NCI-H128 (cell line): ENCODE results near the gene GAS6.
"Not testable (repeated sequence)": the region's sequence is repeated elsewhere in the genome, so short reads cannot be mapped to it uniquely, and the experiment has no call there.

Experiments
- DNase-seq: peaks from one replicate; lab custom pipeline; 2025; ENCODE audit not compliant: unreplicated experiment; lab: John Stamatoyannopoulos, UW

GAS6 gene

DNA sequence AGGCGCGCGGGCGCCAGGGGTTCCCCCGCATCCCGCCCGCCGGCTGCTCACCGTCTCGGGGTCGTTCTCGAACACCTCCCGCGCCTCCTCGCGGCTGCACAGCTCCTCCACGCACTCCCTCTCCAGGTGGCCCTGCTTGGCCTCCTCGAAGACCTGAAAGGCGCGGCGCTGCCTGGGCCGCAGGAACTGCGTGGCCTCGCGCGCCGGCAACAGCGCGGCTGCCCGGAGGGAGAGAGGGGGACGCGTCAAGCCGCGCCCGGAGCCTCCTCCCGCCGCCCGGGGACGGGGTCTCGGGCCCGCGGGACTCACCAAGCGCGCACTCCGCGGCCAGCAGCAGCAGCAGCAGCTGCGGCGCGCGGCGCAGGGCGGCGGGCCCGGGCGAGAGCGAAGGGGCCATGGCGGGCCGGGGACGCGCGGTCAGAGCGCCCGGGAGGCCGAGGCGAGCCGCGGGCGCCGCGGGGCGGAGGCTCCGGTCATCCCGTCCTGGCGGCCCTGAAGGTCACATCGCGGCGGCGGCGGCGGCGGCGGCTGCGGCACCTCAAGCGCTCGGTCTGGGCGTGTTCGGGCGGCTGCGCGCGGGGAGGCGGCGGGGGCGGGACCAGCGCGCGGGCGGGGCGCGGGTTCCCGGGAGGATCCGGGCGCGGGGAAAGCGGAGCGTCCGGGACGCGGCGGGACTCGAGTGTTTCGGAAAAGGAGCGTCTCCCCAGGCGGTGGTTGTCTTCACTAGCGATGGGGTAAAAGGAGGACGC, at the start of gene GAS6:
Gene GAS6 (minus strand): TSS at position 553 of the 749 bp plus-strand sequence. CDS start 156 bp downstream, at position 397.
- DNase-seq: no peak

DNA sequence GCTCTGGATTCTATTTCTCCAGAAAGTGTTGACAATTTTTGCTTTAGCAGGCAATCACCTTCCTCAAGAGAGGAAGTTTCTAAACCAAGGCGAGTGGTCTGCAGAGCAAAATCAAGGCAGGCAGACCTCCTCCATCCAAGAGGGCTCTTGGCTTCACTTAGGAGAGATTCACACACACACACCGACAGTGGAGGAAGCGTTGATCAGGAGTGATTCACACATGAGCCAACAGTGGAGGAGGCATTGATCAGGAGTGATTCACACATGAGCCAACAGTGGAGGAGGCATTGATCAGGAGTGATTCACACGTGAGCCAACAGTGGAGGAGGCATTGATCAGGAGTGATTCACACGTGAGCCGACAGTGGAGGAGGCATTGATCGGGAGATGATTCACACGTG, 49.5 kb upstream of the GAS6 start:
- DNase-seq: not testable (repeated sequence)

DNA sequence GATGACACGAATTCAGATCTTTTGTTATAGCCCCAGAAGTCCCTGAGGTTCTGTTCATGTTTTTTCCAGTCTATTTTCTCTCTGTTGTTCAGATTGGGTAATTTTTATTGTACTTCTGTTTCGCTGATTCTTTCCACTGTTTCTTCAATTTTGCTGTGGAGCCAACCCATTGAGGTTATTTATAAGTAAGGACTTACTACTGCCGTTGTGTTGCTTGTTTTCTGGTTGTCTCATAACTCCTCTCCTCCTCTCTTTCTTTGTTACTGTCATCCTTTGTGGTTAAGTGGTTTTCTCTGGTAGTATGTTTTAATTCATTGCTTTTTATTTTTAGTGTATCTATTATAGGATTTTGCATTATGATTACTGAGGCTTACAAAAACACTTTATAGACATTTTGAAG, 48.7 kb upstream of the GAS6 start:
- no peak for DNase-seq

DNA sequence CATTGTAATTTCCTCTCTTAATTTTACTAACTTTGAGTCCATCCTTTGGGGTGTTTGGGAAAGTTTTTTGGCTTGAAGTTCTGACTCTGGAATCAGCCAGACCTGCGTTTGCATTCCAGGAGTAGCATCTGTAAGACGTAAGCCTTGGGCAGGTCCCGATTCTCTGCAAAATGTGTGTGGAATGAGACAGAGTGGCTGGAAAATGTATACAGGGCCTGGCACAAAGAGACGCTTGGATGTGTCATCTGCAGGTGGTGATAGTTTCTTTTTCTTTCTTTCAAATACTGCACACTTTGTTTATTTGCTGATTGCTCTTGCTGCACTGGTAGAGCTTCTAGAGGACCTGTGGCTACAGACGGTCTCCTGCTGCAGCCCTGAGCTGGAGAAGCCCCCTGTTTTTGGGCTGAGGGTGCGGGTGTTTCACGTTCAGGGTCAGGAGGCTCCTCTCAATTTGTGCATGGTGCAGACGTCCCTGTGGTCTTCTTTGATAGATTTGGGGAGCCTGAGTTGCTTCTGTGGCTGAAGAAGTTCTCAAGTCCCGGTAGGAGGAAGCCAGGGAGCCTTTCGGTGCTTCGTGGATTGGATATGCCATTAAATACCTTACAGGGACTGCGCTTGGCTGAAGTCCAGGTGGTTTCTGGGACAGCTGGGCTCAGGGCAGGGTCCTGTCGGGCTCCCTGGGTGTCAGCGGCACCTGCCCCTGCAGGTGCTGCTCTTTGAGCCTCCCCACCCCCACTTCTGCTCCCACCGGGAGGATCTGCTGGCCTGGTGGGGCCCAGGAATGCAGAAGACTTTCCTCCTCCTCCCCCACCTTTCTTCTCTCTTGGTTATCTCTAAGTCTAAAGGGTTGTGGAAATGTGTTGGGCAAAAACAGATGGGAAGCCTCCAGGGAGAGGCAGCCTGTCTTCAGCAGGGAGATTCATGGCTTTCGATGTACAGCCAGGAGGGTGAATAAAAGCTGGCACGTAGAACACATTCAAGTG, 44.0 kb upstream of the GAS6 start:
- DNase-seq: no peak

DNA sequence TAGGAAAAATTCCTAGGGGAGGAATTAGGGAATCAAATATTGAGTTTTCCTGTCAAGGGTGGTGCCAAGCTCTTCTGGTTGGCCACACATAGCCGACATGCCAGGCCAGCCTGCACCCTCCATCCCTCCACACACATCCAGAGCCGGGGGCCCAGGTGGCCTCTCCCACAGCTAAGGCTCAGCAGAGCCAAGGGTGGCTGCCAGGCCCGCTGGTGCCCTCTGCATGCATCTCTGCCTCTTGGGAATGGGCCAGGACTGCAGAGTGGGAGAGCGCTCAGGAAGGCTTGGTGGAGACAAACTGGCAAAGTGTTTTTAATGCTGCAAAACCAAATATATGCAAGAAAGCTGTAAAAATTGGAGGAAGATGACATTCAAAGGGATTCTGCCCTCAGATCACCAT, 42.7 kb upstream of the GAS6 start:
- no peak for DNase-seq

DNA sequence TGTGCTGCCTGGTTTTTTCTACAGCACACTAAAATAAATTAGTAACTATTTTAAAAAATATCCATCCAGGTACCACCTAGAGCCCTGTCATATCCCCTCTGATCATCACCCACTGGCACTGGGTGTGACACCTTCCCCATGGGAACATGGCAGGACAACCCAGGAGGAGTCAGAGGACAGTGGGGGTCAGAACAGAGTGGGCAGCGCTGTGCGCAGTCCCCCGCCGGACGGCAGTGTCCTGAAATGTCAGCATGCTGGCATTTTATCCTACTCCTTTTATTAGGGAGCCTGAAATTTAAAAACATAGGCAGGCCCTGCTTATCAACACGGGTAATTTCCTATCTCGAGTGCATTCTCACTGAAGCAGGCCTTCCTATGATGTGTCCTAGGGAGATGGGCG, 42.1 kb upstream of the GAS6 start:
- DNase-seq: no peak

DNA sequence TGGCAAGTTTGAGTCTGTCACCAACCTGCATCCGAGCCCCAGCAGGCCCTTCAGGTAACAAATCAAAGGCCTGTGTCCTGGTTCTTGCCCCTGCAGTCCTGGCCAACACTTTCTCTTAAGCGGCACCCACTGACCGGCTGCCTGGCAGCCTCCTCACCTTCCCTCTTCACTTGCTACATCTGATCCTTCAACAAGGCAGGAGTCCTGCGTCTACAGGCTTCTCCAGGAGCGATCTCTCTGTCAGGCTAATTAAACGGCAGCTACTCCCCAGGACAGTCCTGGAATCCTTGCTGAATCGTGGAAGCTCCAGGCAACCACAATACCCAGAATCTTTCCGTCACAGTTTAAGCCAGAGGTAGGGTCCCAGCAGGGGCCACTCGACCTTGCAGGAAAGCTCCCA, 41.1 kb upstream of the GAS6 start:
- DNase-seq: no peak

DNA sequence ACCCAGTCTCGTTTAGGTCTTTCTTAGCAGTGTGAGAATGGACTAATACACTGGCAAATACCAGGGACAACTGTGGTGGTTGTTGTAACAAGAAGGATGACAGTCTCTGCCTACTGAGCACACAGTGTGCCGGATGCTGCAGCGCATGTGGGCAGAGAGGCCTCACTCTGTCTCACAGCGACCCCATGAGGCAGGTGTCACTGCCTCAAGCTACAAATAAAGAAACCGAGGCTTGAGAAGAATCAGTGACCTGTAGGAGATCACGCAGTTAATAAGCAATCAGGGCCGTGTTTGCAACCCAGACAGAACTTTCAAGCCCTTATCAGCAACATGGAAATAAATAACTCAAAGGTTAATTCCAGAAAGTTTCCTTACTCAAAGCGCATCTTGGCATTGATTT, 40.5 kb upstream of the GAS6 start:
- DNase-seq: no peak

DNA sequence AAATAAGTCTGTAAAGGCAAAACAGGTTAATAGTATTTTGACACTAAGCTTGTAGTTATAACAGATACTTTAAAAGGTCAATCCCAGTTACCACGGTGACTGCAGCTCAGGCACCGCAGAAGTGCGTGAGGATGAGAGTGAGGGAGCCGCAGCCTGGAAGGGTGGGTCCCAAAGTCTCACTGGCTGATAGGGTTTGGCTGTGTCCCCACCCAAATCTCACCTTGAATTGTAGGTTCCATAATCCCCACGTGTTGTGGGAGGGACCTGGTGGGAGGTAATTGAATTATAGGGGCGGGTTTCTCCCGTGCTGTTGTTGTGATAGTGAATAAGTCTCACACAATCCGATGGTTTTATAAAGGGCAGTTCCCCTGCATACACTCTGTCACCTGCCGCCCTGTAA, 40.0 kb upstream of the GAS6 start:
- no peak for DNase-seq

DNA sequence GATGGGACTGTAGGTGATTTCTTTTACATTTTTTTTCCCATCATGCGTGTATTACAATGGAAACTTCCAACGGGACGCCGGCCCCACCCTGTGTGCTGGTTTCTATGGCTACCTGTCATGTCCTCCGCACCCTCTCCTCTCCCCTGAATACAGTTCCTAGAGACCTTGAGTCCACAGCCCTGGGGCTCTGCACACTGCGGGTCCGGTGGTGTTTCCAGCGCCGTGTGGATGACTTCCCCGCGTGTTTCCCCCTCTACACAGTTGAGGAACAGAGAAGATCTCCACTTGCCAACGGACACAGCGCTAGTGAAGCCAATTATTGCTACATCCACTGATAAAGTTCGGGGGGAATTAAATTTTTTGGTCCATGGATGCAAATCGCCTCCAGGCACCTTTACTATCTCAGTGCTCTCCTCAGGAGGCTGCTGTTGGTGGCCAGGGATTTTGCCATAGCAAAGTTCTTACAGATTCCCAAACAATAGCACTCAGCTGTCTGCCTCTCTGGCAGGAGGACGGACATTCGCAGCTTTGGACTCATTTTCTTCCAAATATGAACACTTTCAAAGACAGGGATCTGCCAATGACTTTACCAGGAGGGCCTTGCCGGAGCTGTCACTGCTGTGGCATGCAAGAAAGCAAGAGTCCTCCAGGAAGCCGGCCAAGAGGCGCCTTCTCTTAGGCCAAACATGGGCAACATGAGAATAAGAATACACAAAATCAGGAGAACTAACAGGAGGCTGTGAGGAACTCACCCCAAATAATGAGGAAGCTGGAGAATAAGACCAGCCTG, 39.3 kb upstream of the GAS6 start:
- DNase-seq: no peak

DNA sequence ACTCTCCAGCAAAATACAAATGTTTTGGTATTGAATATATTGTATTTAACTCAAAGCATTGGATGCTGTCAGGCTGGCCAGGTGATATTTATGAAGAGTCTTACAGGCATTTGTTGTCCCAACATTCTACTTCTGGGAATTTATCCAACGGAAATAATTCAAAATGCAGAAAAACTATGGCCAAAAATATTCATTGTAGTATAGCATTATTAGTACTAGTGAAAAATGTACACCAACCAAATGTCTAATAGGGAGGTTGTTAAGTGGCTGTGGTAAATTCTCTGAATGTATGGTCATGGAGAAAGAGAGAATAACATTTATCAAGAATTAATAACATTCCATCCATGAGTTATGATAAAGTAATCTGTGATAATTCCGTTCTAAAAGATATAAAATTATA, 38.6 kb upstream of the GAS6 start:
- DNase-seq: no peak

DNA sequence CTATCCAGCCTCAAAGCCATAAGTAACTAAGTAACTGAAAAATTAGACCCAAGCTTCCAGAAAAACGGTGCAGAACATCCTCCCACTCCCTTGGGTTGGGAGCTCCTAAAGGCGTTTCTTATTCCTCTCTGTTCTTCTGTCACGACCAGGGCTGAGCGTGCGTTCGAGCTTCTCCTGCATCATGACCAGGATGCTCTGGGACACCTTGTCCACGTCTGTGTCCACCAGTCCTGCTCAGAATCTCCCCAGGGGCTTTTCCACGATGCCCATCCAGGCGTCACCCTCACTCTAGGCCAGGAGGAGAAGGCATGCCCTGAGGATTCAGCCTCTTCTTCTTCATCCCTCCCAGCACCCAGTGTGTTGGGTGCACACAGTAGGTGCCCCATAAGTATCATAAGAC, 37.8 kb upstream of the GAS6 start:
- DNase-seq: no peak

DNA sequence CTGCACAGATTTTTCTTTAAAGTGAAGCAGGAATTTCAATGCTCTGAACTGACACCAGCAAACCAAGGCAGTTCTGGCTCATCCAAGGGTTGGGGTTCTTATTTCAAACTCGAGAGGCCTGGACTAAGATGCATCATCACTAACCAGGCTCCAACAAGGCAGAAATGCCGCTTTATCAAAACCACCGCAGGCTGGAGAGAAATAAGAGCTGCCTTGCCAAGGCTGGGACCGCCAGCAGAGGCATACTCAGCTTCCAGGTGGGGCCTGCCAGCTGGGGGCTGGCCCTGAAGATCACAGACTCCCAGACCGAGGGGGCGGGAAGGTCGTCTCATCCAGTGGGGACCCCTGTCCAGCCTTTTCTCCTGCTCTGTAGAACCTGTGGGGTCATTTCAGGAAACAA, 37.4 kb upstream of the GAS6 start:
- DNase-seq: no peak

DNA sequence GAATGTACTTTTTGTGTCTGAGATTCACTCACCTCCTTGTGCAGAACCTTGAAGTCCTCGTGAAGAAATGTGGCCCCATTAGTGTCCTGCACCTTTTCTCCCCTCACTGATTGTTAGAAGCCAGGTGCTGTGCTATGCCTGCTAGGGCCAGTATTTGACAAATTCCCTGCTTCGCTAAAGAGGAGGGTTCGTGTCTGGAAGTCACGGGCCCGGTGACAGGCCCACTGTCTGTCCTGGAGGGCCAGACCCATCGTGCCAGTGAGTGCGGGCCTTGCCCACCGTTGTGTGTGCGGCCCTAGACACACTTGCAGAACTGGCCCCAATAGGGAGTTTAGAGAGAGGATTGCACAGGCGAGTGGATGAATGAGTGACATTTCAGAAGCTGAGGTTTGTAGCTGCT, 36.8 kb upstream of the GAS6 start:
- DNase-seq: no peak

DNA sequence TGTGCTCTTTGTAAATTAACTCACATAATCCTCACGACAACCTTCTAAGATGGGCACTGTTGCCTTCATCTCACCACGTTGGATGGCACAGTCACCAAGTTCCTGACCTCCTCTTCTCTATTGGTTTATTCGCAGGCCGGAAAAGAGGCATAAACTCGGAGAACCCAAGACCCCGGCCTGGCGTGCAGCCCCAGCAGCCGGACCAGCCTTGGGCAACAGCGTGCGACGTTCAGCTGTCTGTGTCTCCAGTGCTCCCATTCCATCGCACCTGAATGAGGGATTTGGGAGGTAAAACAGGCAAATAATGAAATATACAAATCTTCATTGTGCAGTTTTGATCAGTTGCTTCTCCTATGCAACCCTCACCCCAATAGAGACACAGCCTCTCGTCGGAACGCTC, 34.5 kb upstream of the GAS6 start:
- no peak for DNase-seq

DNA sequence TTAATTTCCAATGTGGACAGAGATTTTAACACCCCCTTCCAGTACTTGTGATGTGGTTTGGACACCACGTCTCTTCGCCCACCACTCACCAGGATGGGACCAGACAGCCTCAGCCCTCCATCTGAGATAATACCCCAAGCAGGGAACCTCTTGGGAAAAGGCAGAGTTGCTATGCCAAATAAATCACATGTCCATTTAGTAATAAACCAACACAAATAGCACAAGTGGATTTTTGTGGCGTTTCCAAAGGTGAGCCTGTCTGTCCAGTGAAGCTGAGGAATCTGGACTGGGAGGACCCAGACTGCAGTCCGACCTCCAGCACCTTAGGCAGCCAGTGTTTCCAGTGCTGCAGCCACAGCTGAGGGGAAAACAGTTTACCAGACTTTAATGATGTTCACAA, 34.1 kb upstream of the GAS6 start:
- no peak for DNase-seq

DNA sequence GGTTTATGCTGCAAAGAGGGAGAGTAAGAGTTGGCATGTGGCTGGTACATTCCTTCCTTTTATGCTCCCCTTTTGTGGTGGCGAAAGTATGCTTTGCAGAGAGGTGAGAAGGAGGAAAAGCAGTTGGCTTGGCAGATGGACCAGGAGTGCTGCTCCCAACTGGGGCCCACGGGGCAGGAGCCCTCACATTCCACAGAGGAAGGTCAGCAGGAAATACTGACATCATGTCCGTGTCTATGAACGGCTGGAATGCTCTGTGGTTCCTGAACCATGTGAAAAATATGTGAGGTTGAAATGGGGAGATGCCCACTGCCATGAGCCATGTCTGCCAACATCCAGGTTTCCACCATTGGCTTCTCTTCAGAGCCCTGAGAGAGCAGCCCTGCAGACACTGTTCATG, 33.3 kb upstream of the GAS6 start:
- no peak for DNase-seq

DNA sequence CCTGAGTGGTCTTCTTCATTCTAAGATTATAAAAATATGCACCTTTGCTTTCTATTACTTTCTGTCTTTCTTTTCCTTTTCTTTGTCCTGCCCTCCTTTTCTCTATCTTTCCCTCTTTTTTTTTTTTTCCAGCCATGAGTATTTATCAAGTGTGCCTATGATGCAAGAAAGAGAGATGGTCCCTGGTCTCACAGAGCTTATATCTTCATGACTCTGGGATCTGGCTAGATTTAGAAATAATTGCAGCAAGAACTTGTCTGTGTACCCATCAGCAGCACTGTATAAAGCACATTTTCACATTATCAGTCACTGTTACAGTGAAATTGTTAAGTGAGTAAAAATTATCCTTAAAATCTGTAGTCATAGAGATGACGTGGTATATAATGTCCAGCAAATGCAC, 31.6 kb upstream of the GAS6 start:
- DNase-seq: no peak

DNA sequence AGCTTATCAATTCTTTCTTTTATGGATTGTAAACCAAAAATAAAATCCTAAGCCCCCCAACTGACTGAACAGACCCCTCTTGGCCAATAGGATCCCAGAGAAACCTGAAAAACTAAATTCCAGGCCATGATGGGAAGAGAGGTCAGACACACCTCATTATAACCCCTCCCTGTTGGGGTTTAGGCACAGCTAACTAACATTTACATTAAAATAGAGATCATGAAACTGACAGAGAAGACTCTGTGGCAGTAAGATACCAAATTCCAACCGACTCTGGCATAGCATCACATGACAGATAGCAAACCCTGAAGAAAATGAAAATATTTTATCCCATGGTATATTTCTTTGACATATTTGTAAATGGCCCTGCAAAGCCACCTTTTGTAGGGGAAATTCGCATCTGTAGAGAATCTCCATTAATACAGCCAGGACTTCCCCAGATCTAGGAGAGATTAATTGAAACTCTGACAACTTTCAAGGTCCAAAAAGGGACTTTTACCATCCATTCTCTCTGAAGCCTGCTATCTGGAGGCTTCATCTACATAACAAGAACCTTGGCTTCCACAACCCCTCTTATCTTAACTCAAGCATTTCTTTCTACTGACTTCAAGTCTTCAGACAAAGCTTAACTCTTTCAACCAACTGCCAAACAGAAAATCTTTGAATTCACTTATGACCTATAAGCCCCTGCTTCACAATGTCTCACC, 27.1 kb upstream of the GAS6 start:
- no peak for DNase-seq

DNA sequence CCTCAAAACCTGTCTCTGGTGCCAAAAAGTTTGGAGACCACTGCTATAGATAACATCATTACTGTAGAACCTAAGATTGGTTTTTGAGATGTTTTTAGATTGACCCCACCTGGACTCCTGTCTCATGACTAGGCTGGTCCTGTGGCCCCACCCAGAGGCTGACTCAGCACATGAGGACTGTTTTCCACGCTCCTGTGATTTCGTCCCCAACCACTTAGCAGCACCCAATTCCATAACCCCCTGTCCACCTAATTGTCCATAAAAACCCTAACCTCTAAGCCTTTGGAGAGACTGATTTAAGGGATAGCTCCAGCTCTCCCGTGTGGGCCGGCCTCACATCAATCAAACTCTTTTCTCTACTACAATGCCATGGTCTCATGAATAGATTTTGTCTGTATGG, 25.6 kb upstream of the GAS6 start:
- no peak for DNase-seq
